Measurements from ENCODE around the gene PRSS8. TPM values are rescaled to one million over a fixed set of nuclear protein-coding genes. Genes with fewer than 3 reads are reported as not detected.

Gene PRSS8
- total and polyA plus RNA-seq, 2 donors from 2014 or later = 64.6 to 187 TPM

DNA sequence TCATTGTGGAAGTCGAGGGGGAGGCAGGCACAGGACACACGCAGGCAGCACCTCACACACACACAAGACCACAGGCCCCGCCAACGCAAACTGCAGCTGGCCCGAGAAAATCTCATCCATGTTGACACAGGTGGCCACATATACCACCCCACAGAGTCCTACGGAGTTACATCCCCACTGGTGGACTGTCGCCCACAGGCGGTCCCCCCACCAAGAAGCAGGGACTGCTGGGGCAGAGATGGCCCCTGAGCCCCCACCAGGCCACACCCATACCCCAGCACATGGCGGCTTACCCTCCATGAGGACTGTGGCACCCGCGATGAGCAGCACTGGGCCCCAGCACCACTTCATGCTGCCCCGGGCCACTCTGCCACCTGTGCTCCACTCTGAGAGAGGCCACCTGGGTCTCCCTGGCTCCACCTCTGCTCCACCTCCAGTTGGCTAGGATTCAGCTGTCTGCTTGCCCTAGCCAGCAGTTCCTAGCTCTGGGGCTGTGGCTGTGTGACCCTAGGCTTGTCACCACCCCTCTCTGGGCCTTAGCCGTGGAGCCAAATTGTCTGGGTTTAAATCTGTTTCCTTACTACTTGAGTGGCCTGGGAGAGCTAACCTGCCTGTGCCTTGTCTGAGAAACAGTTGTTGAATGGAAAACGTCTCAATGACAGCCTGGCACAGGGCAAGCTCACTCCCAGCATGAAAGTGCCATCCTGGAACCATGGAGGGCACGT is 46.9 kb downstream of the PRSS8 start, which contains the start of gene PRSS53:
TSS of gene PRSS53 (minus strand) at position 485 of the 725 bp plus-strand sequence. CDS start at position 351, 134 bp downstream.
- Histone ChIP-seq H3K4me3 (ENCODE audit: low read length in 3 of 3) (no peak within 1 kb of the TSS), H3K4me1 (ENCODE audit: control insufficient read depth in 2 of 3, insufficient read depth in 2 of 3, low read depth in 1 of 3, low read length in 3 of 3) (peaks cover 0 to 3% (median 0%) of the 10 kb centered on the region in 3 donors), H3K36me3 (ENCODE audit: control insufficient read depth in 2 of 3, insufficient read depth in 3 of 3, low read length in 3 of 3) (peaks cover 0 to 11% (median 4%) of the 10 kb centered on the region in 3 donors), H3K9me3 (ENCODE audit: control insufficient read depth in 2 of 3, insufficient read depth in 1 of 3, low read length in 3 of 3) (no peaks in the 10 kb centered on the region), H3K27ac (ENCODE audit: low read depth in 2 of 2, low read length in 2 of 2) (no peak within 1 kb of the TSS), H3K9ac (ENCODE audit: low read length in 3 of 3) (no peak within 1 kb of the TSS), H3K27me3 (ENCODE audit: control insufficient read depth, insufficient read depth, low read length) (no peaks in the 10 kb centered on the region)
- DNase-seq (no peak), FAIRE-seq (no peak)
- intact Hi-C loops (cut with DNase I) = no loop called here
- TF ChIP-seq, protein P1, sequence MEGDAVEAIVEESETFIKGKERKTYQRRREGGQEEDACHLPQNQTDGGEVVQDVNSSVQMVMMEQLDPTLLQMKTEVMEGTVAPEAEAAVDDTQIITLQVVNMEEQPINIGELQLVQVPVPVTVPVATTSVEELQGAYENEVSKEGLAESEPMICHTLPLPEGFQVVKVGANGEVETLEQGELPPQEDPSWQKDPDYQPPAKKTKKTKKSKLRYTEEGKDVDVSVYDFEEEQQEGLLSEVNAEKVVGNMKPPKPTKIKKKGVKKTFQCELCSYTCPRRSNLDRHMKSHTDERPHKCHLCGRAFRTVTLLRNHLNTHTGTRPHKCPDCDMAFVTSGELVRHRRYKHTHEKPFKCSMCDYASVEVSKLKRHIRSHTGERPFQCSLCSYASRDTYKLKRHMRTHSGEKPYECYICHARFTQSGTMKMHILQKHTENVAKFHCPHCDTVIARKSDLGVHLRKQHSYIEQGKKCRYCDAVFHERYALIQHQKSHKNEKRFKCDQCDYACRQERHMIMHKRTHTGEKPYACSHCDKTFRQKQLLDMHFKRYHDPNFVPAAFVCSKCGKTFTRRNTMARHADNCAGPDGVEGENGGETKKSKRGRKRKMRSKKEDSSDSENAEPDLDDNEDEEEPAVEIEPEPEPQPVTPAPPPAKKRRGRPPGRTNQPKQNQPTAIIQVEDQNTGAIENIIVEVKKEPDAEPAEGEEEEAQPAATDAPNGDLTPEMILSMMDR (IDR thresholded peaks at IDR 0.05; ENCODE audit: borderline replicate concordance, extremely low read depth, insufficient read depth) = no peak

- intact Hi-C loops (cut with DNase I) = no loop called here
- FAIRE-seq (no peak), DNase-seq (no peak)
- H3K4me3 ChIP-seq (ENCODE audit: low read length in 3 of 3) = no peak overlapping the region
- peaks cover 0 to 11% (median 4%) of the 10 kb centered on the region in 3 donors for H3K36me3 ChIP-seq (ENCODE audit: control insufficient read depth in 2 of 3, insufficient read depth in 3 of 3, low read length in 3 of 3)
- H3K27ac ChIP-seq (ENCODE audit: low read depth in 2 of 2, low read length in 2 of 2) = no peak overlapping the region
- H3K9me3 ChIP-seq (ENCODE audit: control insufficient read depth in 2 of 3, insufficient read depth in 1 of 3, low read length in 3 of 3) = no peaks in the 10 kb centered on the region
- no peaks in the 10 kb centered on the region for H3K27me3 ChIP-seq (ENCODE audit: control insufficient read depth, insufficient read depth, low read length)
- H3K4me1 ChIP-seq (ENCODE audit: control insufficient read depth in 2 of 3, insufficient read depth in 2 of 3, low read depth in 1 of 3, low read length in 3 of 3) = no peaks in the 10 kb centered on the region
- TF ChIP-seq, protein P1 (IDR thresholded peaks at IDR 0.05; ENCODE audit: borderline replicate concordance, extremely low read depth, insufficient read depth) = no peak
- no peak overlapping the region for H3K9ac ChIP-seq (ENCODE audit: low read length in 3 of 3)
Observed at GRCh38 chr16:31087971-31088370, 47.6 kb downstream of the PRSS8 start.

GRCh38 chr16:31087481-31087880 is 48.0 kb downstream of the PRSS8 start:
- no peaks in the 10 kb centered on the region for H3K27me3 ChIP-seq (ENCODE audit: control insufficient read depth, insufficient read depth, low read length)
- H3K27ac ChIP-seq (ENCODE audit: low read depth in 2 of 2, low read length in 2 of 2) = no peak overlapping the region
- no peak overlapping the region for H3K4me3 ChIP-seq (ENCODE audit: low read length in 3 of 3)
- TF ChIP-seq, protein P1 (IDR thresholded peaks at IDR 0.05; ENCODE audit: borderline replicate concordance, extremely low read depth, insufficient read depth) = no peak
- no peak overlapping the region for H3K9ac ChIP-seq (ENCODE audit: low read length in 3 of 3)
- no peak for DNase-seq
- intact Hi-C loops (cut with DNase I) = no loop called here
- H3K36me3 ChIP-seq (ENCODE audit: control insufficient read depth in 2 of 3, insufficient read depth in 3 of 3, low read length in 3 of 3) = peaks cover 0 to 11% (median 4%) of the 10 kb centered on the region in 3 donors
- no peaks in the 10 kb centered on the region for H3K9me3 ChIP-seq (ENCODE audit: control insufficient read depth in 2 of 3, insufficient read depth in 1 of 3, low read length in 3 of 3)
- no peaks in the 10 kb centered on the region for H3K4me1 ChIP-seq (ENCODE audit: control insufficient read depth in 2 of 3, insufficient read depth in 2 of 3, low read depth in 1 of 3, low read length in 3 of 3)
- FAIRE-seq = no peak

All from kidney (tissue), 14 donors.